Kidney tubule cell (primary cell): ENCODE measurements around the gene KCNH8.

Experiments
- DNase-seq: peaks from one replicate; pipeline ENCODE4 v3.0.0-alpha.2; 2018; ENCODE audit warnings: low spot score

Gene KCNH8

GRCh38 chr3:19485267-19485666 is 337.0 kb downstream of the KCNH8 start:
- DNase-seq = no peak

- DNase-seq = no peak
These were observed 339.1 kb downstream of the KCNH8 start for GRCh38 chr3:19487386-19487785.

GRCh38 chr3:19488939-19489338 is 340.6 kb downstream of the KCNH8 start:
- DNase-seq = no peak

- peak; percentile 3 for DNase-seq
These were observed 341.6 kb downstream of the KCNH8 start for GRCh38 chr3:19489936-19490335.

- DNase-seq = no peak
These were observed 357.9 kb downstream of the KCNH8 start for GRCh38 chr3:19506171-19506570.

- no peak for DNase-seq
These were observed 374.0 kb downstream of the KCNH8 start for GRCh38 chr3:19522305-19522704.

GRCh38 chr3:19526071-19526470 is 377.8 kb downstream of the KCNH8 start:
- no peak for DNase-seq

GRCh38 chr3:19527746-19528145 is 379.4 kb downstream of the KCNH8 start:
- DNase-seq = no peak

GRCh38 chr3:19531426-19531825 is 383.1 kb downstream of the KCNH8 start:
- DNase-seq = no peak

GRCh38 chr3:19539518-19540392 is 391.4 kb downstream of the KCNH8 start:
- no peak for DNase-seq

- DNase-seq = no peak
These were observed 392.2 kb downstream of the KCNH8 start for GRCh38 chr3:19540464-19540863.

GRCh38 chr3:19541284-19541683 is 393.0 kb downstream of the KCNH8 start:
- no peak for DNase-seq

GRCh38 chr3:19543212-19543841 is 395.0 kb downstream of the KCNH8 start:
- DNase-seq = peak; percentile 44

GRCh38 chr3:19547665-19548464 is 399.6 kb downstream of the KCNH8 start:
- no peak for DNase-seq

GRCh38 chr3:19559724-19560442 is 411.6 kb downstream of the KCNH8 start:
- no peak for DNase-seq

GRCh38 chr3:19573644-19574043 is 425.3 kb downstream of the KCNH8 start:
- no peak for DNase-seq

GRCh38 chr3:19574268-19574667 is 426.0 kb downstream of the KCNH8 start:
- DNase-seq = no peak

GRCh38 chr3:19576343-19576742 is 428.0 kb downstream of the KCNH8 start:
- DNase-seq = no peak
